BE2C (cell line): ENCODE data around the gene REM1.
"Not testable (repeated sequence)": the region's sequence is repeated elsewhere in the genome, so short reads cannot be mapped to it uniquely, and the experiment has no call there.

ENCODE experiments used
- DNase-seq: peaks from one replicate; pipeline ENCODE4 v3.0.0-alpha.2; 2020
- H3K27me3 ChIP-seq: fragments of 250-450 bp; sonication (Bioruptor Pico); 2 replicates; pipeline ENCODE4 v1.5.1; 2020; ENCODE audit warnings: mild to moderate bottlenecking
- H3K36me3 ChIP-seq: fragments of 250-450 bp; sonication (Bioruptor Pico); 2 replicates; pipeline ENCODE4 v1.5.1; 2020; ENCODE audit warnings: mild to moderate bottlenecking
- H3K4me1 ChIP-seq: fragments of 250-450 bp; sonication (Bioruptor Pico); 2 replicates; pipeline ENCODE4 v1.5.1; 2020
- H3K4me3 ChIP-seq: 2 replicates; pipeline ENCODE4 v1.5.1; 2011; ENCODE audit warnings: low read depth, low read length
- H3K9me3 ChIP-seq: fragments of 250-450 bp; sonication (Bioruptor Pico); 2 replicates; pipeline ENCODE4 v1.5.1; 2020
- TF ChIP-seq, protein P1 (sequence below): IDR thresholded peaks from 2 replicates; pipeline ENCODE4 v1.5.1; 2012; ENCODE audit warnings: mild to moderate bottlenecking, low read depth, low read length

Gene REM1

DNA sequence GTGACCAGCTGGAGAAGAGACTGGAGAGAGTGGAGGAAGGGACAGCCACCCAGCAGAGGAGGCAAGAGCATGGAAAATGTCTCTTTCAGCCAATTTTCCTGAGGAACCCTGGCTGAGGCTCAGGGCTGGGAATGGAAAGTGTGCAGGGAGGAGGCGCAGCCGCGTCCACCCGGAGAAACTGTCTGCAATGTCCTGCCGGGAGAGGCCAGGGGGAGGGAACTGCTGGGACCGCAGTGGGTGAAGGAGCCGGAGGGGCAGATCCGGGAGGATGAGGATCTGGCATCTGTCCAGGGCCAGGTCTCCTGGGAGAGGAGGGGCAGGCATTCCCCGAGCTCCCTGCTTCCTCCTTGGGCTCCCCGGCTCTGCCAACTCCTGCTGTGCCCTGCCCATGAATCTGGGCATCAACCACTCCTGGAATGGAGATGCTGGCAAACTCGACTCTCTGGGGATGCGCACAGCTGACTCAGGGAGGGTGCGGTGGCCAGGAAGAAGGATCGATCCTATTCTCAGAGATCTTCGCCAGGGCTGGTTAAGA lies 21.7 kb downstream of the REM1 start:
- TF ChIP-seq, protein P1, sequence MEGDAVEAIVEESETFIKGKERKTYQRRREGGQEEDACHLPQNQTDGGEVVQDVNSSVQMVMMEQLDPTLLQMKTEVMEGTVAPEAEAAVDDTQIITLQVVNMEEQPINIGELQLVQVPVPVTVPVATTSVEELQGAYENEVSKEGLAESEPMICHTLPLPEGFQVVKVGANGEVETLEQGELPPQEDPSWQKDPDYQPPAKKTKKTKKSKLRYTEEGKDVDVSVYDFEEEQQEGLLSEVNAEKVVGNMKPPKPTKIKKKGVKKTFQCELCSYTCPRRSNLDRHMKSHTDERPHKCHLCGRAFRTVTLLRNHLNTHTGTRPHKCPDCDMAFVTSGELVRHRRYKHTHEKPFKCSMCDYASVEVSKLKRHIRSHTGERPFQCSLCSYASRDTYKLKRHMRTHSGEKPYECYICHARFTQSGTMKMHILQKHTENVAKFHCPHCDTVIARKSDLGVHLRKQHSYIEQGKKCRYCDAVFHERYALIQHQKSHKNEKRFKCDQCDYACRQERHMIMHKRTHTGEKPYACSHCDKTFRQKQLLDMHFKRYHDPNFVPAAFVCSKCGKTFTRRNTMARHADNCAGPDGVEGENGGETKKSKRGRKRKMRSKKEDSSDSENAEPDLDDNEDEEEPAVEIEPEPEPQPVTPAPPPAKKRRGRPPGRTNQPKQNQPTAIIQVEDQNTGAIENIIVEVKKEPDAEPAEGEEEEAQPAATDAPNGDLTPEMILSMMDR: no peak
- DNase-seq: peak; percentile 60

DNA sequence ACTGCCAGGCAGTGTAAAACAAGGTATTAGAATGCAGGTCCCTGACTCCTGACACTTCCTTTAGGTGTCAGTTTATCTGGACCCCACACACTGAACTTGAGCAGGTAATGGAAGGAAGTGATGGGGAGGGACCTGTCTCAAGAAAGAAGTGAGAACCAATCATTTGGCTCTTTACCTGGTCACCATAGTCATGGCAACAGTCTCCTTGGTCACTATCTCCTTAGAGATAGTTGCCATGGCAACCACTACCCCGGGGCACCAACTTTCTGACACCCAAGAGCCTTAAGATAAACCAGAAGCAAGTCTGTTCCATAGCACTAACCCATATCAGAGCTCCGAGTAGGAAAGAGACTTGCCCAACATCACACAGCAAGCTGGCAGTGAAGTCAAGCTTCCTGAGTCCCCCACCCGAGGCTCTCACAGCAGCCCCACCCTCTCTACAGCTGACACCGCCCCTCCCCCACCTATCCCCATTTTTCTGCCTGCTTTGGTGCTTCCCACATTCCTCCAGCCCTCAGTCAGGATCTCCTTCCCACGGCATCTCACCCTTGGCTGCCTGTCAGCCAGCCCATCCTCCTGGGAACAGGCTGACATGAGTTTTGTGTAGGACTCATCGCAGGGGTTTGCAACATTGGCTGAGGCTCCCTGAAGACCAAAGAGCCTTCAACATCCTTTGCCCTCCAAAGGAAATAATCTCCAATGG lies 22.9 kb downstream of the REM1 start:
- Histone ChIP-seq H3K9me3 (no peaks in the 10 kb centered on the region), H3K27me3 (no peaks in the 10 kb centered on the region), H3K4me3 (no peak overlapping the region), H3K4me1 (no peaks in the 10 kb centered on the region; the same call in none of the 2 replicates), H3K36me3 (no peaks in the 10 kb centered on the region)
- TF ChIP-seq, protein P1: no peak
- DNase-seq: no peak

More for the DNA sequence above, 21.7 kb downstream of the REM1 start:
- Histone ChIP-seq H3K4me3 (peak overlapping the region; percentile 19; the same call in 1 of the 2 replicates), H3K27me3 (no peaks in the 10 kb centered on the region), H3K9me3 (no peaks in the 10 kb centered on the region), H3K4me1 (no peaks in the 10 kb centered on the region; the same call in none of the 2 replicates), H3K36me3 (no peaks in the 10 kb centered on the region)

DNA sequence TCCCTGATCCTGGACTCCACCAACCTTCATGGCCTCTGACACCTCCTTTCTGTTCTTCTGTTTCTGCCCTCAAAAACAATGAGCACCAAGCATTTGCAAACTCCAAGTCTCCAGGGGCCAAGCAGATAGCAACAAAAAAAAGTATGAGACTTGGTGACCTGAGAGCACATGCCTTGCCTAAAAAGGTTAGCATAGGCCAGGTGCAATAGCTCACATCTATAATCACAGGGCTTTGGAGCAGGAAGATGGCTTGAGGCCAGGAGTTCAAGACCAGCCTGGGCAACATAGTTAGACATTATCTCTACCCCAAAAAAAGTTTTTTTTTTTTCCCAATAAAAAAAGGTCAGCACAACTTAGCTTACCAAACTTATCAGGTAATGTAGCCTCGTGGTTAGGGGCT lies 25.4 kb downstream of the REM1 start:
- Histone ChIP-seq H3K36me3 (no peaks in the 10 kb centered on the region), H3K4me1 (no peaks in the 10 kb centered on the region; the same call in none of the 2 replicates), H3K27me3 (no peaks in the 10 kb centered on the region), H3K4me3 (no peak overlapping the region), H3K9me3 (no peaks in the 10 kb centered on the region)
- no peak for DNase-seq
- TF ChIP-seq, protein P1: no peak

DNA sequence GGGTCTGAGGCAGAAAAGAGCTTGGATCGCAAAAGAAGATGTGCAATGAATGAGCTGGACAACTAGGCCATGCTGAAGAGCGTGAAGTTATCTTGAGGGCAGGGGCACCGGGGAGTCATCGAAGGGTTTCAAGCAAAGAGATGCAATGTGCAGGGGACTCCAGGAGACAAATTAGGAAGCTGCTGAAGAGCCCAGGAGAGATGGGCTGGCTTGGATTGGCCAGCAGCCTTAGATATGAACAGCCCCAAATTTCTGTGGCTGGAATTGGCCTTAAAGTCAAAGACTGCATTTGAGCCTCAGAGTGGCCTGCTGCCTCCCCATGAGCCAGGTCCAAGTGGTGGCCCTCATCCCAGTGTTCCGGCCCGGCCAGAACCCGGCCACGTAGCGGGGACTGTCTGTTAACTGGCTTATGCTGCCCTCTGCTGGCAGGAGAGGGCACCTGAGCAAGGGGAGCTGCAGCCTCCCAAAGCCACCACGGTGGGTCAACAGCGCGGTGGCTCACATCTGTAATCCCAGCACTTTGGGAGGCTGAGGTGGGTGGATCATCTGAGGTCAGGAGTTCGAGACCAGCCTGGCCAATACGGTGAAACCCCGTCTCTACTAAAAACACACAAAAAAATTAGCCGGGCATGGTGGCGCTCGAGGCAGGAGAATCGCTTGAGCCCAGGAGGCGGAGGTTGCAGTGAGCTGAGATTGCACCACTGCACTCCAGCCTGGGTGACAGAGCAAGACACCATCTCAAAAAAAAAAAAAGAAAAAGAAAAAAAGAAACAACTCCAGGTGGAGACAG lies 28.0 kb downstream of the REM1 start:
- not testable (repeated sequence) for H3K36me3 ChIP-seq, H3K9me3 ChIP-seq, H3K4me1 ChIP-seq, H3K4me3 ChIP-seq, H3K27me3 ChIP-seq
- TF ChIP-seq, protein P1: peak; percentile 85
- DNase-seq: peak; percentile 88

DNA sequence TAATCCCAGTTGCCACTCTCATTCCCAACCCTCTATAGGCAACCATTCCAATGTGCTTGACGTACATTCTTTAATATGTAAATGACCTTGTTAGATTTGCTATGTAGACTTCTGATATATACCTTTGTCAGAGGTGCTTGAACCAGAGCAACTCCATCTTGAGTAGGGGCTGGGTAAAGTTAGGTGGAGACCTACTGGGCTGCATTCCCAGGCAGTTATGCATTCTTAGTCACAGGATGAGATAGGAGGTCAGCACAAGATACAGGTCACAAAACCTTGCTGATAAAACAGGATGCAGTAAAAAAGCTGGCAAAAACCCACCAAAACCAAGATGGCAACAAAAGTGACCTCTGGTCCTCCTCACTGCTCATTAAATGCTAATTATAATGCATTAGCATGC lies 30.8 kb downstream of the REM1 start:
- Histone ChIP-seq H3K9me3 (no peaks in the 10 kb centered on the region), H3K4me1 (no peaks in the 10 kb centered on the region), H3K4me3 (no peak overlapping the region), H3K27me3 (no peaks in the 10 kb centered on the region), H3K36me3 (no peaks in the 10 kb centered on the region)
- no peak for DNase-seq
- TF ChIP-seq, protein P1: no peak
